Activated gamma-delta T cell treated with anti-CD3 and anti-CD28 coated beads, Interleukin-2, amount 50 U/mL, for 16 hours (primary cell): Measurements from ENCODE around the gene ZNF160.
"Not testable (repeated sequence)": the region's sequence is repeated elsewhere in the genome, so short reads cannot be mapped to it uniquely, and the experiment has no call there.

Source experiments
- DNase-seq: peaks from one replicate; pipeline ENCODE4 v3.0.0-alpha.2; 2020; ENCODE audit warnings: low read depth

ZNF160 gene

GRCh38 chr19:53103234-53104203, at the start of gene ZNF160:
Gene ZNF160 (minus strand): TSS chr19:53103422. CDS start chr19:53086276, 17,146 bp downstream.
- peak; percentile 100 for DNase-seq

GRCh38 chr19:53147645-53148044, 44.4 kb upstream of the ZNF160 start:
- no peak for DNase-seq

- no peak for DNase-seq
Observed at GRCh38 chr19:53140351-53140750, 37.1 kb upstream of the ZNF160 start.

GRCh38 chr19:53136432-53136831, 33.2 kb upstream of the ZNF160 start:
- DNase-seq: no peak

DNA sequence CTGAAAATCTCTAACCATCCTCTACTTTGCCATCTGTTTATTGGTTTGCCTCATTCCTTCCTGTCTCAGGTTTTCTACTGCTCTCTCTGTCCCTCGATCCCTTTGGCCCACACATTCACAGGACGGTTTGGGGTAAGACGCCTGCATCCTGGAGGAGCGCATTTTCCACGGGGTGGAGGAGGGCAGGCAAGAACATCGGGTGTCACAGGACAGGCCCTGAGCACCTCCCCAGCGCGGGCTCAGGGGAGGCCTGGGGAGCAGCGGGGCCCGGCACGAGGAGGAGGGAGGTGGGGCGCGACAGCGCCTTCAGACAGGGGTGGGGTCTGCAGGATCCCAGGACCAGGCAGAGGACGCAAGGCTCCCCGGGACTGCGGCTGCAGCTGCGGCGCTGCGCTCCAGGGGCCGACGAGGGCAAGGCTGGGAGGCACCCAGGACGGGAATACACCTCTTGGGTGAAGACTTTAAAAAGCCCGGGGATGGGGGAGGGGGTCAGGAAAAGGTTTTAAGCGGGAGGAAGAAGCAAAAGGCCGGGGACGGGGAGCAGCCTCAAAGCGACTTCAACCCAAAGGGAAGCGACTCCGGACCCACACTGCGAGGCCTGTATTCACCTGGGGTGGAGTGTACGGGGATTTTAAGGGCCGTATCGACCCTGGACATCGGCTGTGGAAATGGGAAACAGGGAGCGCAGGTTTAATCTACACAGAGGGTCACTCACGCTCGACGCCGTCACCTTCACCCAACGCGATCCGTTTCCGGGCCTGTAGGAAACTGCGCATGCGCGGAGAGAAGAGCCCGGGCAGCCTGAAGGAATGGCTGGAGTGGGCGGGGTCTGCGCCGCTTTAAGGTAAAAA, 29.1 kb upstream of the ZNF160 start, which contains the start of gene ZNF415:
Gene ZNF415, minus strand, starts transcription at position 770 of the 851 bp plus-strand sequence. CDS start 10,234 bp downstream, outside the sequence.
- DNase-seq: peak; percentile 34

DNA sequence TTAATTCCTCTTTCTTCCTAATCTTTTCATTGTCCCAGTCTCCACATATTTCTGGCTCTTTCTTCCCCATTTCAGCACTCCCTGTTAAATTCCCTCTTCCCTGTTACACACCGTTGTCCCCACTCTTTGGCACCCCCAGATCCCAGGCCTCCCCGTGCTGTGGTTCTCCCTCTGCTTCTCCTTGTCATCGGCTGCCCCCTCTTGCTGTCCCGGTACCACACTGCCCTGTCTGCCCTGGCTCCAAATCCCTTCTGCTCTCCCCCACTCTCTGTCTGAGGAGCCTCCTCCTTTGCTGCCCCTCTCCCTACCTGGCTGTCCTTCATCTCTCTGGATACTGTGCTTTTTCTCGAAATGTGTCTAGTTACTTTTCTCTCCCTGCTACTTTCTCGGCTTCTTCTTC, 28.5 kb upstream of the ZNF160 start:
- no peak for DNase-seq

DNA sequence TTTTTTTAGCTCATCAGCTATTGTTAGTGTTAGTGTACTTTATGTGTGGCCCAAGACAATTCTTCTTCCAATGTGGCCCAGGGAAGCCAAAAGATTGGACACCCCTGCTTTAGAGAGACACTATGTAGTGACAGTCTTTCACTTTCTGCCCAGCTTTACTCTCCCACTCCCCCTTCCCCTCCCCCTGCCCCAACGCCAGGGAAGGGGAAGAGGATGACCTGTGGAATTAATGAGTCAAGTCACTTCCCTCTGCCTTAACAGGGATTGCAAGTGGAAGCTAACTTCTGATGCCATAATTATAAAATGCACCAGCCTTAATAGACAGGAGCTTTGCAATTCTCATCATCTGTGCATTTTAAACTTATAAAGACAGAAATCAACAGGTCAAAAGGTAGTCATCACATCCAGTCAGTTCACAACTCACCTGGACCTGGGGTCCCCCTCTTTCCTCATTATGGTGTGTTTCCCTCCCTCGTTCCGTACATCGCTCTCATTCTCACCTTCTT, 27.9 kb upstream of the ZNF160 start:
- DNase-seq: no peak

- no peak for DNase-seq
Observed at GRCh38 chr19:53130506-53130905, 27.3 kb upstream of the ZNF160 start.

- not testable (repeated sequence) for DNase-seq
Observed at GRCh38 chr19:53126733-53127526, 23.7 kb upstream of the ZNF160 start.

DNA sequence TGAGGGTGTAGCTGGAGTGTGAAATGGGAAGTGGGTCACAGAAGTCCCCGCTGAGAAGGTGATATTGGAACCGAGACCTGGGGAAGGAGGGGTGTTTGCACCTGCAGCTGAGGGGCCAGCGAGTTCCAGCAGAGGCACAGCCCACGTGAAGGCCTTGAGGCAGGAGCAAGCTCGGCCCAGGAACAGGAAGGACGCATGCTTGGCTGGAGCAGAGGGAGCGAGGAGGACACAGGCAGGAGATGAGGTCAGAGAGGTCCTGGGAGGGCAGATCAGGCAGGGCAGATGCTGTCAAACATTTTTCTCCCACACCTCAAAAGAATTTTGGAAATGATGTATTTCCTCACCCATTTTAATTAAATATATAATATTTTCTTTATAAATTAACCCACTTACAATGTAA, 20.2 kb upstream of the ZNF160 start:
- DNase-seq: no peak

DNA sequence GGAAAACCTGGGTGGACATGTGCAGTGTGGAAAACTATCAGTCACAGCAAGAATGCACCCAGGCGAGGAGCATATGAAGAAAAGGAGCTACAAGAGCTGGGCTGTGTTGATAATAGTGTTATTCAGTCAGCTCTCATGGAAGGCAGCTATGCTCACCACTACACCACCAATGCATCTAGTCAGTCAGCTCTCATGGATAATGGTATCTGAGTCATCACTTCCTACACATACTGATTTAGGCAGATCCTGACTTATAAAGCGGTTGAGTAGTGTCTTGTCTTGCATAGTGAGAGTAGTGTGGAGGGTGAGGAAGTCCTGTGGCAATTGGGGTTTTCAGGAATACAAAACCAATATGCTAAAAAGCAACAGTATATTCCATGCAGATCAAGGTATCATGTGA, 9.1 kb upstream of the ZNF160 start:
- no peak for DNase-seq

- DNase-seq: no peak
Observed at GRCh38 chr19:53109527-53109926, 6.3 kb upstream of the ZNF160 start.

DNA sequence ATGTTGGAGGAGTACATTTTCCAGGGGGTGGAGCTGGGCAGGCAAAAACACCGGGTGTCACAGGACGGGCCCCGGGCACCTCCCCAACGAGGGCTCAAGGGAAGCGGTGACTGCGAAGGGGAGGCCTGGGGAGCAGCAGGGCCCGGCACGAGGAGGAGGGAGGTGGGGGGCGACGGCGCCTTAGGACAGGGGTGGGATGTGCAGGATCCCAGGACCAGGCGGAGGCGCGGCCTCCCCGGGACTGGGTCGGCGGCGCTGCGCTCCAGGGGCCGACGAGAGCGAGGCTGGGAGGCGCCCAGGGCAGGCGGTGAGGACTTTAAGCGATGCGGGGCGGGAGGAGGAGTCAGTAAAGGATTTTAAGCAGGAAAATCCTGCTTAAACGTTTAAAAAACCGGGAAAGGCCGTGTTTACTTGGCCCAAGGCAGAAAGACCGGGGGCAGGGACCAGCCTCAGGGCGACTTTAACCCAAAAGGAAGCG, 427 bp downstream of the ZNF160 start:
- DNase-seq: no peak

DNA sequence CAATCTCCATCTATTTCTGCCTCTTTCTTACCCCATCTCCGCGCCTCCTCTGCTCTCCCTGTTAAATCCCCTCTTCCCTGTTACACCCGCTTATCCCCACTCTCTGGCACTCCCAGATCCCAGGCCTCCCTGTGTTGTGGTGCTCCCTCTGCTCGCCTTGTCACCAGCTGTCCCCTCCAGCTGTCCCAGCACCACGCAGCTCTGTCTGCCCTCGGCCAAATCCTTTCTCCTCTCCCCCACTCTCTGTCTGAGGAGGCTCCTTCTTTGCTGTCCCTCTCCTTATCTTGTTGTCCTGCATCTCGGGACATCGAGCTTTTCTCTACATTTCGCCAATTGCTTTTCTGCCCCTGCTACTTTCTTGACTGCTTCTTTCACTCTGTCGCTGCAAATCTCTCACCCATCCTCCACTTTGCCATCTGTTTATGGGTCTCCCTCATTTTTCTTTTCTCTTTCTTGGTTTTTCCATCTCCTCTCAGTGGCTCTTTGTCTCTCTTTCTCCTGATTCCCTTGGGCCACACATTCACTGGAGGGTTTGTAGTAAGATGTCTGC, 941 bp downstream of the ZNF160 start:
- DNase-seq: no peak

GRCh38 chr19:53101518-53101917, 1.7 kb downstream of the ZNF160 start:
- DNase-seq: no peak

- DNase-seq: not testable (repeated sequence)
Observed at GRCh38 chr19:53098570-53098969, 4.7 kb downstream of the ZNF160 start.

GRCh38 chr19:53096982-53097690, 6.1 kb downstream of the ZNF160 start:
- not testable (repeated sequence) for DNase-seq

DNA sequence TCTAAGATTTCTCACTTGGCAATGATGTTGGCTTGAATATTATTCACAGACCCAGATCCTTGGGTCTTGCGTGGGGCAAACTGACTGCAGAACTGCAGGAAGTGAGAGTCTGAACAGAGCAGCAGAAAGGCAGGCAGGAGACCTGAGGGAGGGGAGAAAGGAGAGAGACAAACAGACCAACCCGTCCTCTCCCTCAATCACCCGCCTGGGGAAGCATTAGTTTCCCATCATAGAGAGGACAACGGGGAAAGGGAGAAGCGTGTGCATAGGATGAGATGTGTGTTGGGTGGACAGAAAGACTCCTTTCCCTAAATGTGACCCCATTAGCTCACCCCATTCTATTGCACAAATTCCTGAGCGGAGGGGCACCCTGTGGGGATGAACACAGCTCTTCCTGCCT, 6.6 kb downstream of the ZNF160 start:
- not testable (repeated sequence) for DNase-seq

GRCh38 chr19:53094754-53095575, 8.3 kb downstream of the ZNF160 start:
- DNase-seq: no peak

GRCh38 chr19:53092723-53093122, 10.5 kb downstream of the ZNF160 start:
- no peak for DNase-seq
